ENCODE measurements around the gene ITPKB.
"Not testable (repeated sequence)": the region's sequence is repeated elsewhere in the genome, so short reads cannot be mapped to it uniquely, and the experiment has no call there.

Gene ITPKB

GRCh38 chr1:226722901-226723656 is 16.0 kb downstream of the ITPKB start:
- Histone ChIP-seq H3K27ac (replicated peaks) (no peak overlapping the region), H3K27me3 (ENCODE audit: insufficient read depth, poor library complexity, severe bottlenecking) (no peaks in the 10 kb centered on the region), H3K4me3 (replicated peaks; ENCODE audit: insufficient read depth, low read length) (no peak overlapping the region)
- TF ChIP-seq GABPA (IDR thresholded peaks at IDR 0.05; ENCODE audit: low read depth) (no peak), REST (IDR thresholded peaks at IDR 0.05; ENCODE audit: insufficient replicate concordance, low read depth) (no peak), CTCF (IDR thresholded peaks at IDR 0.05; ENCODE audit: insufficient read depth, low read length) (no peak), POLR2AphosphoS5 (IDR thresholded peaks at IDR 0.05; ENCODE audit: low read depth) (no peak), SPI1 (IDR thresholded peaks at IDR 0.05; ENCODE audit: borderline replicate concordance, low read depth) (no peak)
- no peak for DNase-seq (ENCODE audit: low read depth in 1 of 2, low spot score in 1 of 2)

- no peak overlapping the region for H3K27ac ChIP-seq (replicated peaks)
- no peak for DNase-seq (ENCODE audit: low read depth in 1 of 2, low spot score in 1 of 2)
- H3K27me3 ChIP-seq (ENCODE audit: insufficient read depth, poor library complexity, severe bottlenecking): no peaks in the 10 kb centered on the region
- H3K4me3 ChIP-seq (replicated peaks; ENCODE audit: insufficient read depth, low read length): no peak overlapping the region
- TF ChIP-seq POLR2AphosphoS5 (IDR thresholded peaks at IDR 0.05; ENCODE audit: low read depth): no peak
- TF ChIP-seq GABPA (IDR thresholded peaks at IDR 0.05; ENCODE audit: low read depth): no peak
- TF ChIP-seq CTCF (IDR thresholded peaks at IDR 0.05; ENCODE audit: insufficient read depth, low read length): no peak
- no peak for TF ChIP-seq REST (IDR thresholded peaks at IDR 0.05; ENCODE audit: insufficient replicate concordance, low read depth)
- no peak for TF ChIP-seq SPI1 (IDR thresholded peaks at IDR 0.05; ENCODE audit: borderline replicate concordance, low read depth)
Observed at GRCh38 chr1:226722240-226722900, 16.7 kb downstream of the ITPKB start.

- not testable (repeated sequence) for H3K27ac ChIP-seq (replicated peaks); H3K4me3 ChIP-seq (replicated peaks; ENCODE audit: insufficient read depth, low read length); DNase-seq (ENCODE audit: low read depth in 1 of 2, low spot score in 1 of 2); H3K27me3 ChIP-seq (ENCODE audit: insufficient read depth, poor library complexity, severe bottlenecking)
Observed at GRCh38 chr1:226720574-226720973, 18.5 kb downstream of the ITPKB start.

GRCh38 chr1:226719596-226720387 is 19.3 kb downstream of the ITPKB start:
- no peak for DNase-seq (ENCODE audit: low read depth in 1 of 2, low spot score in 1 of 2)
- Histone ChIP-seq H3K27ac (replicated peaks) (no peak overlapping the region), H3K27me3 (ENCODE audit: insufficient read depth, poor library complexity, severe bottlenecking) (no peaks in the 10 kb centered on the region), H3K4me3 (replicated peaks; ENCODE audit: insufficient read depth, low read length) (no peak overlapping the region)
- TF ChIP-seq POLR2AphosphoS5 (IDR thresholded peaks at IDR 0.05; ENCODE audit: low read depth) (no peak), REST (IDR thresholded peaks at IDR 0.05; ENCODE audit: insufficient replicate concordance, low read depth) (no peak), SPI1 (IDR thresholded peaks at IDR 0.05; ENCODE audit: borderline replicate concordance, low read depth) (no peak), CTCF (IDR thresholded peaks at IDR 0.05; ENCODE audit: insufficient read depth, low read length) (no peak), GABPA (IDR thresholded peaks at IDR 0.05; ENCODE audit: low read depth) (no peak)
